ENCODE results near the gene NOL4L.

DNA sequence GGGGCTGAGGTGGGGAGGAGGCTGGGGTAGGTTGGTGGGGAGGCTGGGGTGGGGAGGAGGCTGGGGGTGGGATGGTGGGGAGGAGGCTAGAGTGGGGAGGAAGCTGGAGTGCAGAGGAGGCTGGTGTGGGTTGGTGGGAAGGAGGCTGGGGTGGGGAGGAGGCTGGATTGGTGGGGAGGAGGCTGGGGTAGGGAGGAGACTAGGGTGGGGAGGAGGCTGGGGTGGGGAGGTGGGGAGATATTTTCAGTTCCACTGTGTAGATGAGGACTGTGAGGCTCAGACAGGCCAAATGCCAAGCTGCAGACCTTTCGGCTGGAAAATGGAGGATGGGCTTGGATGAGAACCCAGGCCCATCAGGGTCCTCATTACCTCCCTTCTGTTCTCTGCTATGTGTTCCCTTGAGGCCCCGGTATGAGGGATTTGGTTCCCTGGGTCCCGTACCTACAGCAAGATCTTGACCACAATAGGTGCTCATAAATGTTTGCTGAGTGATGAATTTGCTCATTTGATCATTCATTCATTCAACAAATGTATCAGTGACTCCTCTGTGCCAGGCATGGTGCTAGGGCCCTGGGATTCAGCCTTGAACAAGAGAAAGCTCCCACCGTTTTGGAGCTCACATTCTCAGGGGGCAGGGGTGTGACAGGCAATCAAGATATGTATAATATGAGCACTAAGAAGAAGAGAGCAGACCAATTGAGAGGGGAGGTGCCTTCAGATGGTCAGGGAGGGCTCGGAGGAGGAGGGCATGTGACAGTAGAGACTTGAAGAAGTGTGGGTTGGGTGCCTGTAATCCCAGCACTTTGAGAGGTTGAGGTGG, 36.1 kb upstream of the NOL4L start:
- TF ChIP-seq, protein P1, sequence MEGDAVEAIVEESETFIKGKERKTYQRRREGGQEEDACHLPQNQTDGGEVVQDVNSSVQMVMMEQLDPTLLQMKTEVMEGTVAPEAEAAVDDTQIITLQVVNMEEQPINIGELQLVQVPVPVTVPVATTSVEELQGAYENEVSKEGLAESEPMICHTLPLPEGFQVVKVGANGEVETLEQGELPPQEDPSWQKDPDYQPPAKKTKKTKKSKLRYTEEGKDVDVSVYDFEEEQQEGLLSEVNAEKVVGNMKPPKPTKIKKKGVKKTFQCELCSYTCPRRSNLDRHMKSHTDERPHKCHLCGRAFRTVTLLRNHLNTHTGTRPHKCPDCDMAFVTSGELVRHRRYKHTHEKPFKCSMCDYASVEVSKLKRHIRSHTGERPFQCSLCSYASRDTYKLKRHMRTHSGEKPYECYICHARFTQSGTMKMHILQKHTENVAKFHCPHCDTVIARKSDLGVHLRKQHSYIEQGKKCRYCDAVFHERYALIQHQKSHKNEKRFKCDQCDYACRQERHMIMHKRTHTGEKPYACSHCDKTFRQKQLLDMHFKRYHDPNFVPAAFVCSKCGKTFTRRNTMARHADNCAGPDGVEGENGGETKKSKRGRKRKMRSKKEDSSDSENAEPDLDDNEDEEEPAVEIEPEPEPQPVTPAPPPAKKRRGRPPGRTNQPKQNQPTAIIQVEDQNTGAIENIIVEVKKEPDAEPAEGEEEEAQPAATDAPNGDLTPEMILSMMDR (optimal IDR thresholded peaks at IDR 0.05 in 1 of 3, IDR thresholded peaks at IDR 0.05 in 1 of 3, conservative IDR thresholded peaks at IDR 0.05 in 1 of 3; ENCODE audit: extremely low read depth in 1 of 3, insufficient read depth in 2 of 3, low read length in 3 of 3) = no peak
- no peak for TF ChIP-seq EZH2 (IDR thresholded peaks at IDR 0.05; ENCODE audit: low read length)

Data from keratinocyte (primary cell).